Activated effector memory CD4-positive, alpha-beta T cell treated with anti-CD3 and anti-CD28 coated beads, Interleukin-2, amount 50 U/mL, for 16 hours (primary cell): ENCODE data around the gene STRBP.
A peak's percentile ranks its signal among the peaks of the same experiment; 100 is the strongest.
"Not testable (repeated sequence)": the region's sequence is repeated elsewhere in the genome, so short reads cannot be mapped to it uniquely, and the experiment has no call there.

ENCODE experiments used
- DNase-seq: peaks from one replicate; pipeline ENCODE4 v3.0.0-alpha.2; 2020

STRBP gene

GRCh38 chr9:123268465-123269259, at the start of gene STRBP:
TSS of gene STRBP (minus strand) at chr9:123268586. CDS start at chr9:123184134, 84,452 bp downstream.
- peak; percentile 97 for DNase-seq

- DNase-seq = no peak
Measured at GRCh38 chr9:123316053-123316718, 47.8 kb upstream of the STRBP start.

GRCh38 chr9:123315635-123316034, 47.2 kb upstream of the STRBP start:
- no peak for DNase-seq

GRCh38 chr9:123314617-123315016, 46.2 kb upstream of the STRBP start:
- DNase-seq = no peak

GRCh38 chr9:123312306-123312877, 44.0 kb upstream of the STRBP start:
- peak; percentile 58 for DNase-seq

GRCh38 chr9:123311250-123311752, 42.9 kb upstream of the STRBP start:
- DNase-seq = peak; percentile 4

GRCh38 chr9:123310551-123311249, 42.3 kb upstream of the STRBP start:
- DNase-seq = peak; percentile 4

GRCh38 chr9:123309611-123310010, 41.2 kb upstream of the STRBP start:
- no peak for DNase-seq

- peak; percentile 31 for DNase-seq
Measured at GRCh38 chr9:123305879-123306278, 37.5 kb upstream of the STRBP start.

GRCh38 chr9:123304340-123304691, 35.9 kb upstream of the STRBP start:
- peak; percentile 37 for DNase-seq

GRCh38 chr9:123302348-123303214, 34.2 kb upstream of the STRBP start:
- DNase-seq = no peak

GRCh38 chr9:123301936-123302335, 33.5 kb upstream of the STRBP start:
- DNase-seq = not testable (repeated sequence)

GRCh38 chr9:123300554-123300953, 32.2 kb upstream of the STRBP start:
- DNase-seq = no peak

GRCh38 chr9:123299558-123300126, 31.3 kb upstream of the STRBP start:
- no peak for DNase-seq

GRCh38 chr9:123296174-123296573, 27.8 kb upstream of the STRBP start:
- no peak for DNase-seq

GRCh38 chr9:123291736-123292135, 23.4 kb upstream of the STRBP start:
- no peak for DNase-seq

- no peak for DNase-seq
Measured at GRCh38 chr9:123290764-123291163, 22.4 kb upstream of the STRBP start.

GRCh38 chr9:123287639-123288038, 19.3 kb upstream of the STRBP start:
- no peak for DNase-seq

GRCh38 chr9:123286324-123286723, 17.9 kb upstream of the STRBP start:
- no peak for DNase-seq

GRCh38 chr9:123284656-123285055, 16.3 kb upstream of the STRBP start:
- no peak for DNase-seq

GRCh38 chr9:123283455-123283854, 15.1 kb upstream of the STRBP start:
- DNase-seq = no peak

GRCh38 chr9:123283048-123283408, 14.6 kb upstream of the STRBP start:
- no peak for DNase-seq
